DOHH2 (cell line): ENCODE measurements around the gene STXBP4.

Experiments
- H3F3A ChIP-seq: fragments of 200-600 bp; sonication (generic), shearing (Covaris generic); 2 replicates; pipeline ENCODE4 v1.6.0; 2016; ENCODE audit warnings: antibody characterized with exemption, mild to moderate bottlenecking; ENCODE audit not compliant: control insufficient read depth, insufficient read depth
- H3K27ac ChIP-seq: fragments of 200-600 bp; sonication (generic); 2 replicates; pipeline ENCODE4 v1.5.1; 2014; ENCODE audit warnings: low read depth, mild to moderate bottlenecking, low read length, moderate library complexity
- H3K27me3 ChIP-seq: fragments of 200-600 bp; sonication (generic); 2 replicates; pipeline ENCODE4 v1.6.1; 2014; ENCODE audit warnings: mild to moderate bottlenecking, low read length, mixed read lengths; ENCODE audit not compliant: control insufficient read depth
- H3K36me3 ChIP-seq: fragments of 200-600 bp; sonication (generic); 2 replicates; pipeline ENCODE4 v1.6.1; 2014; ENCODE audit warnings: mild to moderate bottlenecking, low read length, moderate library complexity, mixed read lengths; ENCODE audit not compliant: control insufficient read depth
- H3K4me1 ChIP-seq: fragments of 200-600 bp; sonication (generic); 2 replicates; pipeline ENCODE4 v1.6.1; 2014; ENCODE audit warnings: mild to moderate bottlenecking, low read length, mixed read lengths; ENCODE audit not compliant: control insufficient read depth
- H3K4me2 ChIP-seq: fragments of 200-600 bp; sonication (generic); 2 replicates; pipeline ENCODE4 v1.6.0; 2014; ENCODE audit warnings: mild to moderate bottlenecking, low read length, moderate library complexity
- H3K4me3 ChIP-seq: fragments of 200-600 bp; sonication (generic); 2 replicates; pipeline ENCODE4 v1.5.1; 2014; ENCODE audit warnings: mild to moderate bottlenecking, low read length, mixed read lengths
- H3K79me2 ChIP-seq: fragments of 200-600 bp; sonication (generic); 2 replicates; pipeline ENCODE4 v1.6.1; 2014; ENCODE audit warnings: mild to moderate bottlenecking, low read length, mixed read lengths; ENCODE audit not compliant: control insufficient read depth
- H3K9me2 ChIP-seq: fragments of 200-600 bp; sonication (generic); replicated peaks from 2 replicates; pipeline ENCODE4 v1.6.1; 2014; ENCODE audit warnings: mild to moderate bottlenecking, low read length, mixed read lengths; ENCODE audit not compliant: control insufficient read depth
- H3K9me3 ChIP-seq: fragments of 200-600 bp; sonication (generic); 2 replicates; pipeline ENCODE4 v1.6.1; 2014; ENCODE audit warnings: antibody characterized with exemption, low read length, mixed read lengths; ENCODE audit not compliant: control insufficient read depth, insufficient read depth
- H4K20me1 ChIP-seq: fragments of 200-600 bp; sonication (generic); 2 replicates; pipeline ENCODE4 v1.6.0; 2014; ENCODE audit warnings: low read depth, mild to moderate bottlenecking, antibody characterized with exemption, low read length, moderate library complexity; ENCODE audit not compliant: control insufficient read depth, insufficient read depth
- EZH2phosphoT487 ChIP-seq: fragments of 200-600 bp; sonication (generic); IDR thresholded peaks from 2 replicates; pipeline ENCODE4 v1.6.1; 2017; ENCODE audit warnings: borderline replicate concordance, mild to moderate bottlenecking, antibody characterized with exemption, low read length, moderate library complexity, mixed read lengths
- TF ChIP-seq, protein P1 (sequence below): fragments of 200-600 bp; sonication (generic); IDR thresholded peaks from one replicate; pipeline ENCODE4 v1.5.1; 2014; ENCODE audit warnings: antibody characterized with exemption, mild to moderate bottlenecking, low read depth, low read length; ENCODE audit not compliant: poor library complexity, severe bottlenecking

Gene STXBP4

DNA sequence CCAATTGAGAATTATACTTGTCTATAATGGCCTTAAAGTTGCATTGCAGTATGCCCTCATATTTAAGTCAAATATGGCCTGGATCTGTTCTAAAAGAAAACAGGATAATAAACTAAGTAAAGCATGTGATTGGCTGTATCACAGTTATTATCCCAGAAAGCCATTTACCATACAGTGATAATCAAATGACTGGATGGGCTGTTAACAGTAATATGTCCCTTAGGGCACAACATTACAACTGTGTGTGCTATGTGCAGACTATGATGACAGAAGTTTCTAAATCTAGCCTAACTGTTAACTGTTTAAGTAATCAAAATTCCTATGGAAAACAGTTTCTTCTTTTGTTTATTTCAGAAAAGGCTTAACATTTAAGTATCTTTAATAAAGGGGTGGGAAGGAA, 145.7 kb downstream of the STXBP4 start:
- no peaks in the 10 kb centered on the region for H3K27me3 ChIP-seq
- no peak overlapping the region for H3K4me3 ChIP-seq
- no peaks in the 10 kb centered on the region for H3F3A ChIP-seq
- no peaks in the 10 kb centered on the region for H3K9me2 ChIP-seq
- TF ChIP-seq, protein P1, sequence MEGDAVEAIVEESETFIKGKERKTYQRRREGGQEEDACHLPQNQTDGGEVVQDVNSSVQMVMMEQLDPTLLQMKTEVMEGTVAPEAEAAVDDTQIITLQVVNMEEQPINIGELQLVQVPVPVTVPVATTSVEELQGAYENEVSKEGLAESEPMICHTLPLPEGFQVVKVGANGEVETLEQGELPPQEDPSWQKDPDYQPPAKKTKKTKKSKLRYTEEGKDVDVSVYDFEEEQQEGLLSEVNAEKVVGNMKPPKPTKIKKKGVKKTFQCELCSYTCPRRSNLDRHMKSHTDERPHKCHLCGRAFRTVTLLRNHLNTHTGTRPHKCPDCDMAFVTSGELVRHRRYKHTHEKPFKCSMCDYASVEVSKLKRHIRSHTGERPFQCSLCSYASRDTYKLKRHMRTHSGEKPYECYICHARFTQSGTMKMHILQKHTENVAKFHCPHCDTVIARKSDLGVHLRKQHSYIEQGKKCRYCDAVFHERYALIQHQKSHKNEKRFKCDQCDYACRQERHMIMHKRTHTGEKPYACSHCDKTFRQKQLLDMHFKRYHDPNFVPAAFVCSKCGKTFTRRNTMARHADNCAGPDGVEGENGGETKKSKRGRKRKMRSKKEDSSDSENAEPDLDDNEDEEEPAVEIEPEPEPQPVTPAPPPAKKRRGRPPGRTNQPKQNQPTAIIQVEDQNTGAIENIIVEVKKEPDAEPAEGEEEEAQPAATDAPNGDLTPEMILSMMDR = no peak
- no peak for TF ChIP-seq EZH2phosphoT487
- no peaks in the 10 kb centered on the region for H3K36me3 ChIP-seq
- no peaks in the 10 kb centered on the region for H3K79me2 ChIP-seq
- no peak overlapping the region for H3K4me2 ChIP-seq
- no peaks in the 10 kb centered on the region for H3K9me3 ChIP-seq
- H3K27ac ChIP-seq = no peak overlapping the region
- H3K4me1 ChIP-seq = no peaks in the 10 kb centered on the region
- no peaks in the 10 kb centered on the region for H4K20me1 ChIP-seq

DNA sequence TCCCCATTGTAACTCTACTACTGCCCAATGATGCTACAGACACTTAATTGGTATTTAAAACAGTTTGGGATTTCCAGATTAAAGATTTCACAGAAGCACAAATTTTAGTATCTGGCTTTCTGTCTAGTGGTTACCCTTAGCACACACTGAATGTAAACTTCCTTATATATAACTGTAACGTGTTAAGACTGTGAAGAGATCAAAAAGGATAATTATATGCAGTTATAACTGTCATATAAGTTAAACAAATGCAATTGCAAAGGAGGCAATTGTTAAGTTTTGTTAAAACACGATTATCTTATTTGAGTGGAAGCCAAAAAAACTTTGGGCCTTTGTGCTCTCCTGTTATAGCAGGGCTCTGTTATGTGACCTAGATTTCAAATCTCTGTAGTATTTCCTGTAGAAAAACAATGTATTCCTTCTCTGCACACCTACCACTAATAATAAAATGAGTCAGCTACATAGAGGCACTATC, 147.9 kb downstream of the STXBP4 start:
- TF ChIP-seq, protein P1 = no peak
- no peak for TF ChIP-seq EZH2phosphoT487
- Histone ChIP-seq H3K4me2 (no peak overlapping the region), H3K4me1 (no peaks in the 10 kb centered on the region), H3K9me2 (no peaks in the 10 kb centered on the region), H4K20me1 (no peaks in the 10 kb centered on the region), H3F3A (no peaks in the 10 kb centered on the region), H3K79me2 (no peaks in the 10 kb centered on the region), H3K9me3 (no peaks in the 10 kb centered on the region), H3K27me3 (no peaks in the 10 kb centered on the region), H3K36me3 (no peaks in the 10 kb centered on the region), H3K27ac (no peak overlapping the region), H3K4me3 (no peak overlapping the region)

DNA sequence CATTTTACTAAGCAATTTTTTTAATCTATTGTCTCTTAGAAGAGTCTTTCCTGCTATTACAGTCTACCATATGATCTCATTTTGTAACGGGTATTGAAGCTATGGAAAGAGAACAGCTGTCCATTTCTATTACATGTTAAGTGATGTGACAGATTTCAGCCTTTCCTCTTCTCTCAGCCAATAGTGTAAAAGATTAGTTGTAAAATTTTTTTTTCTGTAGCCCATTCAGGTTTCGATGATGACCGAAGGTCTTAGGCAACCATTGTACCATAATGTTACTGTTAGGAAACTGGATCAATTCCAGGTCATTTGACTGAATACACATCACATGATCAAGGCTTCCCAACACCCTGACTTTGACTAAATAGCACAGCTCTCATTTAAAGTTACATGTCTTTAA, 148.6 kb downstream of the STXBP4 start:
- Histone ChIP-seq H3F3A (no peaks in the 10 kb centered on the region), H3K36me3 (no peaks in the 10 kb centered on the region), H3K27ac (no peak overlapping the region), H3K27me3 (no peaks in the 10 kb centered on the region), H3K79me2 (no peaks in the 10 kb centered on the region), H3K9me2 (no peaks in the 10 kb centered on the region), H4K20me1 (no peaks in the 10 kb centered on the region), H3K4me1 (no peaks in the 10 kb centered on the region), H3K4me3 (no peak overlapping the region), H3K9me3 (no peaks in the 10 kb centered on the region), H3K4me2 (no peak overlapping the region)
- TF ChIP-seq EZH2phosphoT487 = no peak

GRCh38 chr17:55120651-55121050, 152.1 kb downstream of the STXBP4 start:
- no peaks in the 10 kb centered on the region for H3K27me3 ChIP-seq
- H3K4me3 ChIP-seq = no peak overlapping the region
- no peak overlapping the region for H3K4me2 ChIP-seq
- no peaks in the 10 kb centered on the region for H3K4me1 ChIP-seq
- H3K27ac ChIP-seq = no peak overlapping the region
- H3F3A ChIP-seq = no peaks in the 10 kb centered on the region
- H3K79me2 ChIP-seq = no peaks in the 10 kb centered on the region
- no peaks in the 10 kb centered on the region for H4K20me1 ChIP-seq
- H3K36me3 ChIP-seq = no peaks in the 10 kb centered on the region
- H3K9me3 ChIP-seq = no peaks in the 10 kb centered on the region
- TF ChIP-seq, protein P1 = no peak
- TF ChIP-seq EZH2phosphoT487 = no peak
- H3K9me2 ChIP-seq = no peaks in the 10 kb centered on the region
